Middle frontal gyrus (tissue), 1 donor: ENCODE data around the gene CFAP221.

Experiments used
- DNase-seq: peaks from one replicate; pipeline ENCODE4 v3.0.0-alpha.2; 2015; ENCODE audit warnings: low spot score; ENCODE audit errors: extremely low spot score

The CFAP221 gene

GRCh38 chr2:119679526-119679837, 135.2 kb downstream of the CFAP221 start:
- no peak for DNase-seq

GRCh38 chr2:119679846-119680245, 135.6 kb downstream of the CFAP221 start:
- no peak for DNase-seq

GRCh38 chr2:119680457-119681202, 136.4 kb downstream of the CFAP221 start:
- DNase-seq = no peak

GRCh38 chr2:119681203-119681867, 137.1 kb downstream of the CFAP221 start:
- DNase-seq = no peak

- no peak for DNase-seq
Observed at GRCh38 chr2:119681868-119682220, 137.6 kb downstream of the CFAP221 start.

GRCh38 chr2:119682578-119682977, 138.3 kb downstream of the CFAP221 start:
- DNase-seq = no peak

GRCh38 chr2:119683074-119683712, 138.9 kb downstream of the CFAP221 start:
- DNase-seq = no peak

- no peak for DNase-seq
Observed at GRCh38 chr2:119683713-119684443, 139.6 kb downstream of the CFAP221 start.

GRCh38 chr2:119684518-119684917, 140.3 kb downstream of the CFAP221 start:
- DNase-seq = no peak

- DNase-seq = no peak
Observed at GRCh38 chr2:119688616-119689015, 144.4 kb downstream of the CFAP221 start.

- DNase-seq = no peak
Observed at GRCh38 chr2:119689218-119689617, 145.0 kb downstream of the CFAP221 start.

GRCh38 chr2:119691189-119691588, 146.9 kb downstream of the CFAP221 start:
- no peak for DNase-seq

GRCh38 chr2:119691651-119692245, 147.5 kb downstream of the CFAP221 start:
- no peak for DNase-seq

GRCh38 chr2:119692310-119692709, 148.1 kb downstream of the CFAP221 start:
- DNase-seq = no peak

GRCh38 chr2:119692954-119693353, 148.7 kb downstream of the CFAP221 start:
- no peak for DNase-seq

- no peak for DNase-seq
Observed at GRCh38 chr2:119693567-119693966, 149.3 kb downstream of the CFAP221 start.

- no peak for DNase-seq
Observed at GRCh38 chr2:119693967-119694366, 149.7 kb downstream of the CFAP221 start.

GRCh38 chr2:119694470-119694844, 150.2 kb downstream of the CFAP221 start:
- no peak for DNase-seq

GRCh38 chr2:119694845-119695521, 150.7 kb downstream of the CFAP221 start:
- DNase-seq = no peak

GRCh38 chr2:119696005-119696404, 151.8 kb downstream of the CFAP221 start:
- no peak for DNase-seq

GRCh38 chr2:119696494-119697030, 152.3 kb downstream of the CFAP221 start:
- DNase-seq = no peak
